HG03520 (cell line): ENCODE measurements around the gene MRPL44.
A peak's percentile ranks its signal among the peaks of the same experiment; 100 is the strongest.

Source experiments
- ATAC-seq: cut with Tn5 transposase; IDR thresholded peaks from one replicate; pipeline ENCODE4 v1.9.1; 2021; ENCODE audit warnings: mild to moderate bottlenecking, moderate library complexity; ENCODE audit not compliant: unreplicated experiment

MRPL44 gene

GRCh38 chr2:223957092-223957851 is at the start of gene MRPL44:
Gene MRPL44 (plus strand): TSS chr2:223957463. CDS start chr2:223957473, 10 bp downstream.
- peak; percentile 92 for ATAC-seq

GRCh38 chr2:223908304-223908998 is 48.8 kb upstream of the MRPL44 start:
- ATAC-seq: no peak

DNA sequence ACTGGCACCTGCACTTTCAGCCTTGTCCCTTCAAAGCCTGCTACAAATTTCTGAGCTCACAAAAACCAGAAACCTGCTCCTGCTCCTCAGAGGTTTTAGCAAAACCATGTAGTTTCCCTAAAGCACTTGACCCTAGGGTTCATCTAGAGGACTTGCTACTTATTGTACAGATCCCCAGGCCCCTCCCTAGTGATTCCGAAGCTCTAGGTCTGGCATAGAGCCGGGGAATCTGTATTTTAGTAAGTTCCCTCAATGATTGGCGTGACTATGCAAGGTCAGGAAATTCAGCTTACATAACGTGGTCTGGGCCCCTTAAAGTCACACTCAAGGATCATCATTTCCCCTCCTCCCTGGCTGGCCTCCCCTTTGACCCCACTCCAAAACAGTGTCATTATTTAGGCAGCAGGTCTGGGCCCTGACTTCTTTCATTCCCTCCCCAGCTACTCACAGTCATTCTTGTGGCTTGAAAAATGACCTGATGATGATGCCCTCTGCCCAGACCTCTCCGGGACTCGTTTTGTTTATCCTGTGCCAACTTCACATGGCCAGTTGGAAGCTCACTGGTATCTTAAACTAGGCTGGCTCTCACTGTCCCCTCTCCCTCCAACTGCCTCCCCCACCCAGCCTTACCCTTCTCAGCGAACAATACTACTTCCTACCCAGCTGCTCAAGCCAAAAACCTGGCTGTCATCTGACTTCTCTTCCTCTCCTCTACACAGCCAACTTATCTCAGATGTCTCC is 48.1 kb upstream of the MRPL44 start:
- ATAC-seq: no peak

DNA sequence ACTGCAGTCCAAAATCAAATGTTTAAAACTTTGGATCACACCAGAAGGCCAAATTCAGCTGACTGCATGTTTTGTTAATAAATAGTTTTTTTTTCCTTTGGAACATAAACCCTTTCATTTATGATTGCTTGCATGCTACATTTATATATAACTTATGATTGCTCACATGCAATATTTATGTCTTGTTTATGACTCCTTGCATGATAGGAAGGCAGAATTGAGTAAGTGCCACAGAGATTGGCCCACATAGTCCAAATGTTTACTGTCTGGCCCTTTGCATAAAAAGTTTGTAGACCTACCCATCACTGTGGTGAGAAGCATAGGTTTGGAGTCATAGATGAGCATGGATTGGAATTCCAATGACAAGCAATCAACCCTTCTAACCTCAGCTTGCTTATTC is 42.9 kb upstream of the MRPL44 start:
- no peak for ATAC-seq

- ATAC-seq: no peak
These were observed 42.2 kb upstream of the MRPL44 start for GRCh38 chr2:223915071-223915470.

- no peak for ATAC-seq
These were observed 40.9 kb upstream of the MRPL44 start for GRCh38 chr2:223916181-223916920.

- no peak for ATAC-seq
These were observed 38.6 kb upstream of the MRPL44 start for GRCh38 chr2:223918671-223919134.

GRCh38 chr2:223920109-223920508 is 37.2 kb upstream of the MRPL44 start:
- ATAC-seq: no peak

GRCh38 chr2:223921204-223921603 is 36.1 kb upstream of the MRPL44 start:
- ATAC-seq: no peak

DNA sequence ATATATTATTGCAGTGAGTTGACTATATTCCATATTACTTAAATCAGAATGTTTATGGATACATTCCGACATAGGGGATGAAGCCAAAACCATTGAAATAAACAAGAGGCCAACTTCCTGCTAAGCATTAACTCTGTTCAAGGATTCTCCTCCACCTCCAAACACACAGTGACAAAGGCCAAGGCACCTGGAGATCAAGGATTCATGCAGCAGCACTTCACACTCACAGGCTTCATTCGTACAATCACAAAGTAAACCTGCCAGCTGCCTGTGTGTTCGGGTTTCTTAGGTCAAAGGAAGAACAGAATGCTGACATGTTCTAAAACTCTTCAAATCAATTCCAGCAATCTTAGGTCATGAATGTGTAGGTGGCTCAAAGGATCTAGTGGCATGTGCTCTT is 35.0 kb upstream of the MRPL44 start:
- ATAC-seq: no peak

DNA sequence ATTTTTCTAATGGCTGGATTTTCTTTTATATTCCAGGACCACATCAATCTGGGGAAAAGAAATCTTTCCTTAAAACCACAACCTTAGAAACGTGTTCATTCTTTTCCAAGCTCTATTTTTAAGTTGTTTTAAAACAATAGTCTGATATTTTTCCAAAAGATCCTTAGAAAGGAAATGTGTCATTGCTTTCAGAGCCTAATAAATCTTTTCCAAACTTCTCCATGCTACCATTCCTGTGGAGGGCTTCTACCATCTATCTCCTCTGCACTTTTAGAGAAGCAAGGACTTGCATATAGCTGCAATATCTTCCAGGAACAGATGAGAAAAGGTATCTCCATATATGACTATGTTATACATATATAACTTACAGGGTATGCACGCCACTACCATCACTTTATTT is 33.3 kb upstream of the MRPL44 start:
- ATAC-seq: no peak

GRCh38 chr2:223925106-223925505 is 32.2 kb upstream of the MRPL44 start:
- ATAC-seq: no peak

GRCh38 chr2:223928113-223929006 is 28.9 kb upstream of the MRPL44 start:
- ATAC-seq: no peak

DNA sequence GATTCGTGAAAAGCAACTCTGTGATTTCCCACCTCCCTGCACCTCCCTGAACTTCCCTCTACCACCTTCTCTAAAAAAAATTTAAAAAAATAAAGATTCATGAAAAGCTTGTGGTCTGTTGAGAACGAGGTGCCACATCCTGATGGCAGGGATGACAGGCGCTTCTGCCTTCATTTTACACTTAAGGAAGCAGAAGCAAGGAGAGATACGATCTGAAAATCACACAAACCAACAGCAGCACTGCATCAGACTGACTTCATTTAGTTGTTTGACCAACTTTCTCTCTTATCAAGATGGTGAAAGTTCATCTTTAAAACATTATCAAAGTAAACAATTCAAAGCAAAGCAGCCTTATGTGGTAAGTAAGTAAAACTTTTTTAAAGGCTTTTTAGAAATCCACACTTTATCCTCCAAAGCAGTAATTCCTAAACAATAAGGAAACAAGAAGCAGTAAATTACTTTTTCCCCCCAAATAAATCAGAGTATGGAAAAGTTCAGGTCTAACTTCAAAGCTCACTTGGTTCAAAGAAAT is 27.6 kb upstream of the MRPL44 start:
- no peak for ATAC-seq

GRCh38 chr2:223930103-223930976 is 26.9 kb upstream of the MRPL44 start:
- ATAC-seq: no peak

GRCh38 chr2:223932816-223933800 is 24.2 kb upstream of the MRPL44 start:
- no peak for ATAC-seq

- no peak for ATAC-seq
These were observed 22.4 kb upstream of the MRPL44 start for GRCh38 chr2:223934870-223935269.
